Right ventricle myocardium superior (tissue), 1 donor: ENCODE measurements around the gene RFX3. TPM values are rescaled to one million over a fixed set of nuclear protein-coding genes. Genes with fewer than 3 reads are reported as not detected.
A peak's percentile ranks its signal among the peaks of the same experiment; 100 is the strongest.

Experiments
- ATAC-seq: fragments of 200-7000 bp; cut with Tn5 transposase; one replicate; pipeline ENCODE4 v1.9.1; 2020; ENCODE audit warnings: mild to moderate bottlenecking; ENCODE audit not compliant: poor library complexity
- DNase-seq: peaks from one replicate; pipeline ENCODE4 v3.0.0-alpha.2; 2020
- intact Hi-C: fragments of 100-400 bp; cut with DNase I; formaldehyde crosslinking; loops from one replicate; pipeline ENCODE4 v1.11.2; 2022
- total RNA-seq: library from RNA; stranded (reverse); fragmentation: NEBNext Ultra II Directional; extraction: Animal tissue kit (Norgen Biotek cat#: 25700); gene quantifications from one replicate; pipeline ENCODE4 v1.2.1, GENCODE V29; 2021
- donor health status: DM: no; HTN: yes; CAD: no; lungs with severe emphysema.

Gene RFX3
- total RNA-seq, 1 donor from 2014 or later, result 3.7 TPM

- no peak for DNase-seq
- intact Hi-C loops, result no loop called here
- no peak for ATAC-seq
Observed at GRCh38 chr9:3205421-3206095, 320.2 kb downstream of the RFX3 start.

GRCh38 chr9:3200331-3200774 is 325.4 kb downstream of the RFX3 start:
- intact Hi-C loops, result no loop called here
- no peak for DNase-seq
- ATAC-seq, result no peak

- intact Hi-C loops, result no loop called here
- DNase-seq (no peak), ATAC-seq (no peak)
Observed at GRCh38 chr9:3193791-3194190, 332.0 kb downstream of the RFX3 start.

DNA sequence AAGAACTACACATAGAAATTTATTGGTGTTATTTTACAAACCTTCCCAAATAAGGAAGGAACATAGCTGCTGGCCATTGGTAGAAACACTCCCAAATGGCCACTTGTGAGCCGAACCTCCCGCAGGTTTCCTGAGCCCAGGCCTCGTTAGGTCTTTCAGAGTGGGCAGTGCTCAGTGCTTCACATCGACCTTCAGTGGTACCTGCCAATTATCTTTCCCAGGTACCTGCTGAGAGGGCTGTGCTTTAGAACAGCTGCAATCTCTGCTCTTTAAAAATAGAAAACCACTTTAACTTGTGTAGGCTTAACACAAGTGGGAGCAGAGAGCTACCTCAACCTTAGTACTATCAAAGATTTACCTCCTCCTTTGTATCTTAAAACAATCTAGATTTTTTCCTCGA is 334.1 kb downstream of the RFX3 start:
- intact Hi-C loops, result no loop called here
- ATAC-seq (no peak), DNase-seq (no peak)

DNA sequence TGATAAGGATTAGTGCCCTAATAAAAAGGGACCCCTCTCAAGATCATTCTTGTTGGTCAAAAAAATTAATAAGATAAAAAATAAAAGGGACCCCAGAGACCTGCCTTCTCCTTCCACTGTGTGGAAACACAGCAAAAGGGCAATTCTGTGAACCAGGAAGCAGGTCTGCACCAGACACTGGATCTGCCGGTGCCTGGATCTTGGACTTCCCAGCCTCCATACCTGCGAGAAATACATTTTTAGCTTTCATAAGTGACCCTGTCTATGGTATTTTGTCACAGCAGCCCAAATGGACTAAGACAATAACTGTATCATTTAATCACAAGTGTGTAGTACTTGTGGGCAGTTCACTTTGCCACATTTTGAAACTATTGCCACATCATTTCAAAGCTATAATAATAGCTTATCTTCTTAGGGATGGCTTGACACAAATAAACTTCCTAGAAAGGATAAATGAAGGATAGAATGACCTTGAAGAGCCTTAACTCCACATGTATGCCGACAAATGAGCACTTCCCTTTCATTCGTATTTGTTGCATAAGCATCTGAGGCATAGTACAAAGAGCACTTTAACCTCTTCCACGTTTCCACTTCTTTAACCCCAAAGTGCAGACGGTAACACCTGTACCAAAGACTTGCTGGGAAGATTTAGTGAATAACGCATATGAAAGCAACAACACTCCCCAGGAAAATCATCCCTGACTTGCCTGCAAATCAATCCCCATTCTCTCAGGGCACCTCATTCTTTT is 336.5 kb downstream of the RFX3 start:
- ATAC-seq (no peak), DNase-seq (no peak)
- intact Hi-C loops, result no loop called here

GRCh38 chr9:3186751-3187150 is 339.1 kb downstream of the RFX3 start:
- ATAC-seq, result no peak
- intact Hi-C loops, result no loop called here
- no peak for DNase-seq

GRCh38 chr9:3181049-3181953 is 344.5 kb downstream of the RFX3 start:
- no peak for DNase-seq
- intact Hi-C loops, result no loop called here
- peak; percentile 49 for ATAC-seq

GRCh38 chr9:3180696-3181048 is 345.1 kb downstream of the RFX3 start:
- ATAC-seq (no peak), DNase-seq (no peak)
- intact Hi-C loops, result no loop called here

DNA sequence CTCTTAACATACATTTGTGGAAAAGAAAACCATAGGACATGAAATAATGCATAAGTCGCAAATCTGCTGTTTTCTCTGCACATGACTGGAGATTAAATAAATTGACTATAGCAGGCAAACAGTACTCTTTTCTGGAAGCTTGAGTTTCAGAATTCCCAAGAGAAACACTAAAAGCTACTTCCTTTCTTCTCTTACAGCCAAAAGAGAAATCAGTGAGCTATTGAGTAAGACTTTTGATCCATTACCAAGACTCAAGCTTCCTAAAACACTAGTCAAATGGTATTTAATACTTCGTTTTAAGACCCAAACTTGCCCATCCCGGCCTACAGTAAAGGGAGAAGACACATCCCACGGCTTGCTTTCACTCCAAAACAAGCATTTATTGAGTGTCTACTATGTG is 346.1 kb downstream of the RFX3 start:
- DNase-seq (no peak), ATAC-seq (no peak)
- intact Hi-C loops, result no loop called here

DNA sequence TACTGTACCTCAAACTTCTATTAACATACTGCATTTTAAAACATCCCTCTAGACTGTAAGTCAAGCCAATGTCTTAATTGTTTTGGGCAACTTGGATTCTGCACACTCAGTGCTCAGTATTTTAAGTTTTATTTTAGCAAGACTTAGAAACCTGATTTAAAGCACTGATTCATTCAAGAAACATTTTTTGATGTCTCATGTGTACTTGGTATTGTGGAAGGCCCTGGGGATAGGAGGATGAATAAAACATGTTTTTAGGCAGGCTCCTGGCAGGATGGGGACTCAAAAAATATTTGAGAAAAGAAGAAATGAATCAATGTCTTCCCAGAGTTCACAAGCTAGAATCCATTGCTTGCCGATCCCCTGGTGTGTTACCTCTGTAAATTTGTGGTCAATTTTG is 347.9 kb downstream of the RFX3 start:
- intact Hi-C loops, result no loop called here
- DNase-seq (no peak), ATAC-seq (no peak)

DNA sequence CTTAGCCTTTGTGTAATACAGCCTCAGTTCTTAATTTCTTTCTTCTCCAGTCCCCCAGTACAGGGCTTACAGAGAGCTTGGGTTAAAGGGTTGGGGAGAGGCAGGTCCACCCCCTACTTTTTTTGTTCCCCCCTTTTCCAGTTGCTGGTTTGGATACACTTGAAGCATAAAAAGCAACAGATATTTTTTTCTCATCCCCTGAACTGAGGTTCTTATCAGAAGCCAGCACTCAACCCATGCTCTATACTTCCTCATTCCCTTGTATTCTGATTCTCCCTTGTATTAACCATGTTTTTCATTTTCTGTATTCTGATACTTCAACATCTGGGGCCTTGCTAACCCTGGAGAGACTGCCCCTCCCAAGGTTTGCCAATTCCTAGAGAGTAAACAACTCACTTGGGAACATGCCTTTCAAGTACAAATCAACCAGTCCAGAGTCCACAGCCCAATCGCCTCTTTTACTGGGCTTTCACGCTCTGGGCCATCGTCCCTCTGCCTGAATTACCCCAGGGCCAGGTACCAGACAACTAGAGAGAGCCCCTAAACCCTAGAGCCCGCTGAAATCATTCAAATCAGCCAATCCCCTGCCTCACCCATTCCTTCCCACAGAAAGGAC is 348.5 kb downstream of the RFX3 start:
- DNase-seq (no peak), ATAC-seq (no peak)
- intact Hi-C loops, result no loop called here

- ATAC-seq, result no peak
- no peak for DNase-seq
- intact Hi-C loops, result no loop called here
Observed at GRCh38 chr9:3173374-3173773, 352.4 kb downstream of the RFX3 start.

GRCh38 chr9:3170819-3171218 is 355.0 kb downstream of the RFX3 start:
- DNase-seq (no peak), ATAC-seq (no peak)
- intact Hi-C loops, result no loop called here
